IMR-90 (cell line): Measurements from ENCODE around the gene AKNA. TPM values are rescaled to one million over a fixed set of nuclear protein-coding genes. Genes with fewer than 3 reads are reported as not detected.

Experiments
- ATAC-seq: fragments of 200-7000 bp; cut with Tn5 transposase; 2 replicates; pipeline ENCODE4 v1.9.1; 2020; ENCODE audit warnings: low read depth, mild to moderate bottlenecking, moderate library complexity
- BruUV-seq: library from RNA; stranded (reverse); fragments of 400-500 nt; replicated peaks from 2 replicates; lab custom pipeline; 2021; lab: Mats Ljungman, UMichigan
- CTCF ChIA-PET: fragments of 300-600 bp; formaldehyde crosslinking; extraction: SDS; loops from one replicate; lab custom pipeline; 2021; ENCODE audit warnings: antibody characterized with exemption; lab: Yijun Ruan, JAX
- POLR2A ChIA-PET: fragments of 300-600 bp; sonication (Branson Sonifier 250); formaldehyde crosslinking; loops from one replicate; lab custom pipeline; 2022; ENCODE audit warnings: antibody characterized with exemption; ENCODE audit not compliant: unreplicated experiment; lab: Charles Lee
- DNase-seq: peaks from one replicate; pipeline ENCODE4 v3.0.0; 2013
- H2AFZ ChIP-seq: replicated peaks from 2 replicates; pipeline ENCODE3; 2013; ENCODE audit warnings: low read length, mild to moderate bottlenecking; ENCODE audit not compliant: poor library complexity
- H2AK5ac ChIP-seq: 2 replicates; pipeline ENCODE4 v1.6.1; 2013; ENCODE audit warnings: low read depth, low read length, inconsistent platforms
- H2AK9ac ChIP-seq: replicated peaks from 2 replicates; pipeline ENCODE3; 2013; ENCODE audit warnings: mild to moderate bottlenecking, low read depth, low read length, moderate library complexity; ENCODE audit not compliant: poor library complexity
- H2BK120ac ChIP-seq: 2 replicates; pipeline ENCODE4 v1.6.1; 2013; ENCODE audit warnings: low read depth, low read length, inconsistent platforms
- H2BK15ac ChIP-seq: 3 replicates; pipeline ENCODE4 v1.6.1; 2013; ENCODE audit warnings: low read depth, low read length, inconsistent platforms
- H2BK20ac ChIP-seq: 2 replicates; pipeline ENCODE4 v1.6.1; 2013; ENCODE audit warnings: low read depth, mild to moderate bottlenecking, inconsistent platforms, low read length, moderate library complexity
- H2BK5ac ChIP-seq: 2 replicates; pipeline ENCODE4 v1.6.1; 2013; ENCODE audit warnings: mild to moderate bottlenecking, low read depth, low read length, inconsistent platforms; ENCODE audit not compliant: poor library complexity, severe bottlenecking
- H3K14ac ChIP-seq: replicated peaks from 2 replicates; pipeline ENCODE4 v1.6.1; 2013; ENCODE audit warnings: low read depth, low read length, inconsistent platforms
- H3K18ac ChIP-seq: 2 replicates; pipeline ENCODE4 v1.6.1; 2013; ENCODE audit warnings: low read depth, low read length, control low read depth
- H3K23ac ChIP-seq: 2 replicates; pipeline ENCODE4 v1.6.1; 2013; ENCODE audit warnings: low read depth, low read length, inconsistent platforms
- H3K27ac ChIP-seq: 2 replicates; pipeline ENCODE4 v1.5.1; 2013; ENCODE audit warnings: mild to moderate bottlenecking, control low read depth, low read length; ENCODE audit not compliant: insufficient read depth
- H3K27me3 ChIP-seq: 2 replicates; pipeline ENCODE4 v1.6.1; 2013; ENCODE audit warnings: low read length; ENCODE audit not compliant: control insufficient read depth, insufficient read depth
- H3K36me3 ChIP-seq: 2 replicates; pipeline ENCODE4 v1.6.1; 2013; ENCODE audit warnings: low read length, mixed read lengths; ENCODE audit not compliant: control insufficient read depth, insufficient read depth
- H3K4ac ChIP-seq: 2 replicates; pipeline ENCODE4 v1.6.1; 2013; ENCODE audit warnings: low read depth, low read length, inconsistent platforms
- H3K4me1 ChIP-seq: 2 replicates; pipeline ENCODE4 v1.6.1; 2013; ENCODE audit warnings: low read length, mixed read lengths; ENCODE audit not compliant: control insufficient read depth, insufficient read depth
- H3K4me2 ChIP-seq: 2 replicates; pipeline ENCODE4 v1.6.1; 2013; ENCODE audit warnings: low read depth, mild to moderate bottlenecking, control low read depth, low read length, moderate library complexity
- H3K4me3 ChIP-seq: 2 replicates; pipeline ENCODE4 v1.5.1; 2013; ENCODE audit warnings: low read depth, mild to moderate bottlenecking, control low read depth, low read length, moderate library complexity; ENCODE audit not compliant: insufficient read depth
- H3K56ac ChIP-seq: 2 replicates; pipeline ENCODE4 v1.6.1; 2013; ENCODE audit warnings: low read length, inconsistent platforms; ENCODE audit not compliant: insufficient read depth; ENCODE audit errors: extremely low read depth
- H3K79me1 ChIP-seq, 2 experiments: 2 replicates each; pipeline ENCODE4 v1.6.1; 2013; ENCODE audit warnings: low read length in 2 of 2, inconsistent platforms in 1 of 2, low read depth in 1 of 2
- H3K9ac ChIP-seq: 2 replicates; pipeline ENCODE4 v1.6.1; 2013; ENCODE audit warnings: low read depth, low read length, control low read depth
- H3K9me1 ChIP-seq: 2 replicates; pipeline ENCODE4 v1.6.1; 2013; ENCODE audit warnings: low read length, inconsistent platforms; ENCODE audit not compliant: insufficient read depth
- H3K9me3 ChIP-seq: 2 replicates; pipeline ENCODE4 v1.6.1; 2013; ENCODE audit warnings: low read length; ENCODE audit not compliant: control insufficient read depth, insufficient read depth
- H4K20me1 ChIP-seq: 2 replicates; pipeline ENCODE4 v1.6.1; 2013; ENCODE audit warnings: low read length, inconsistent platforms; ENCODE audit not compliant: insufficient read depth
- H4K5ac ChIP-seq: 2 replicates; pipeline ENCODE4 v1.6.1; 2013; ENCODE audit warnings: mild to moderate bottlenecking, low read depth, low read length, control low read depth
- H4K8ac ChIP-seq, 2 experiments: 2 replicates each; pipeline ENCODE4 v1.6.1; 2013; ENCODE audit warnings: low read depth in 2 of 2, low read length in 2 of 2, control low read depth in 1 of 2, inconsistent platforms in 1 of 2
- H4K91ac ChIP-seq: 2 replicates; pipeline ENCODE4 v1.6.1; 2013; ENCODE audit warnings: low read depth, low read length, inconsistent platforms; ENCODE audit not compliant: insufficient read depth
- BHLHE40 ChIP-seq: fragments of 150-350 bp; IDR thresholded peaks from 2 replicates; pipeline ENCODE4 v1.6.1; 2016; ENCODE audit warnings: mild to moderate bottlenecking, low read depth, low read length
- CEBPB ChIP-seq: IDR thresholded peaks from 2 replicates; pipeline ENCODE4 v1.6.1; 2012; ENCODE audit warnings: low read depth, low read length, improper control_type of control experiment
- CHD1 ChIP-seq: IDR thresholded peaks from 2 replicates; pipeline ENCODE4 v1.6.1; 2012; ENCODE audit warnings: low read depth, low read length, improper control_type of control experiment
- FOS ChIP-seq: fragments of 150-350 bp; IDR thresholded peaks from 2 replicates; pipeline ENCODE4 v1.6.1; 2016; ENCODE audit warnings: low read depth, low read length
- MAFK ChIP-seq: IDR thresholded peaks from 2 replicates; pipeline ENCODE4 v1.6.1; 2012; ENCODE audit warnings: low read depth, low read length, improper control_type of control experiment
- MAZ ChIP-seq: IDR thresholded peaks from 2 replicates; pipeline ENCODE4 v1.6.1; 2012; ENCODE audit warnings: low read depth, mild to moderate bottlenecking, low read length, improper control_type of control experiment, moderate library complexity, borderline replicate concordance
- NFE2L2 ChIP-seq: fragments of 150-350 bp; IDR thresholded peaks from 2 replicates; pipeline ENCODE4 v1.6.1; 2016; ENCODE audit warnings: low read depth, mild to moderate bottlenecking, low read length
- POLR2A ChIP-seq: IDR thresholded peaks from 2 replicates; pipeline ENCODE4 v1.6.1; 2012; ENCODE audit warnings: mild to moderate bottlenecking, low read depth, low read length
- RAD21 ChIP-seq: IDR thresholded peaks from 2 replicates; pipeline ENCODE4 v1.6.1; 2012; ENCODE audit warnings: low read length, improper control_type of control experiment
- RFX5 ChIP-seq: IDR thresholded peaks from 2 replicates; pipeline ENCODE4 v1.8.0; 2012; ENCODE audit warnings: low read depth, mild to moderate bottlenecking, low read length, moderate library complexity
- SMC3 ChIP-seq: fragments of 150-350 bp; IDR thresholded peaks from 2 replicates; pipeline ENCODE4 v1.6.1; 2016; ENCODE audit warnings: low read depth, mild to moderate bottlenecking, antibody characterized with exemption, low read length, moderate library complexity
- WGBS, 2 experiments: methylation state at CpG; one replicate each; pipeline versions ENCODE4 v1.1.5 to v1.1.7; 2013; ENCODE audit warnings: missing lambda C conversion rate in 2 of 2; ENCODE audit not compliant: insufficient read length in 1 of 2; ENCODE audit errors: extremely low coverage in 2 of 2; 5-methylcytosine and 5-hydroxymethylcytosine counted together
- dilution Hi-C: fragments of 300-500 bp; cut with HindIII; formaldehyde crosslinking; loops from one replicate; pipeline ENCODE4 v1.14.3; 2018; ENCODE audit warnings: low sequenced_read_pairs; ENCODE audit not compliant: unreplicated experiment
- in situ Hi-C: fragments of 300-500 bp; cut with MboI; formaldehyde crosslinking; loops from 3 replicates; pipeline ENCODE4 v1.14.3; 2019; ENCODE audit warnings: low sequenced_read_pairs, inconsistent platforms, mixed read lengths
- intact Hi-C: fragments of 100-400 bp; cut with micrococcal nuclease; formaldehyde crosslinking; loops from 2 replicates; pipeline ENCODE4 v1.10.0; 2022
- polyA plus RNA-seq, 3 experiments: library from polyadenylated mRNA; depleted of rRNA; stranded (reverse); fragments of >200 nt; gene quantifications; 2 replicates each; pipeline ENCODE4 v1.2.3, GENCODE V29; 2012; ENCODE audit warnings: low replicate concordance in 1 of 3
- total RNA-seq: library from RNA; depleted of rRNA; stranded (reverse); fragments of >200 nt; gene quantifications from 2 replicates; pipeline ENCODE4 v1.2.3, GENCODE V29; 2012
- TF ChIP-seq, protein P1 (sequence below): fragments of 150-350 bp; IDR thresholded peaks from 2 replicates; pipeline ENCODE4 v1.6.1; 2016; ENCODE audit warnings: low read depth, mild to moderate bottlenecking, low read length, moderate library complexity, borderline replicate concordance
- TF ChIP-seq, protein P2 (sequence below): fragments of 150-350 bp; IDR thresholded peaks from 2 replicates; pipeline ENCODE4 v1.6.1; 2017; ENCODE audit warnings: mild to moderate bottlenecking, antibody characterized with exemption, low read length, low read depth

AKNA gene
- total and polyA plus RNA-seq, 2 of the 4 experiments (the other 2 are of a cell fraction): 2.7 to 7.3 TPM

DNA sequence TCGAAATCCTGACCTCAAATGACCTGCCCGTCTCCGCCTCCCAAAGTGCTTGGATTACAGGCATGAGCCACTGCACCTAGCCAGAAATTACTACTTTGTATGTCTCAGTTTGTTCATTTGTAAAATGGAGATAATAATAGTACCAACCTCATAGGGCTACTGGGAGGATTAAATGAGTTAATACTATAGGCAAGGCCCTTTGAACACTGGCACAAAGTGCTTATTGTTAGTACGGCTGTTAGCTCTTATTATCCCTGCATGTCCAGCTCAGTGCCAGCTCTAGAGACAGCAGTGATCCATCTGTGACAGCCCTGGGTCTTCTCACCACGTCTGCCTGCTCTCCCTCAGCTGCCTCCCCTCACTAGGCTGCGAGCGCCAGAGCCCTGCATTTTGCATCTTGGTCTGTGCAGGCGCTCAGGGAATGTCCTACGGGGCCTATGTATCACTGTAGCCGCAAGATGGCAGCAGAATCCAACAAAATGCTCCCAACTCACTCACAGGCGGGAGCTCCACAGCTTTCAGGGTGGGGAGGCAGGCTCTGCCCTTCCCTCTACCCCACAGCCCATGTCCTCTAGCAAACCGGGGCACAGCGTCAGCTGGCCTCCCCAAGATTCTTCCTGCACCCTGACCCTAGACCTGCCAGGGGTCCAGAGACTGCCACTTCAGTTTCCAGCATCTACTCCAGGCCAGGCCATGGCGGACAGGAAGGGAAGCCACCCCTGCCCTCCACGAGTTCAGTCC lies 17.7 kb upstream of the AKNA start (continued):
- TF ChIP-seq MAFK (no peak), RFX5 (no peak)

DNA sequence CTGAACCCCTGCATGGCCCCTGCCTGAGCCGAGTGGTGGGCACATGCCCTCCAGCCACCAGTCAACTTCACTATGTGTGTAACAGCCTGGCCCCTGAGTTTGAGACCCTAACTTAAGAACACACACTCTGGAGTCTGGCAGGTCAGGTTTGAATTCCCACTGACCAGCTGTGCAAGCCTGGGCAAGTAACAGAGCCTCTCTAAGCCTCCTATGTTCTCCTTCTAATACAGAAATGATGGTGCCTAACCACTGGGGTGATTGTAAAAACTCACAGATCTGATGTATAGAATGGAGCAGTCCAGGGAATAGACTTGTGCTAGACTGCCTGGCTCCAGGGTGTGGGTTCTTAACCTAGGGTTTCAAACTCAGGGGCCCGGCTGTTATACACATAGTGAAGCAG lies 16.7 kb upstream of the AKNA start:
- Histone ChIP-seq H3K56ac (no peak overlapping the region), H2BK120ac (peak overlapping the region; percentile 11; the same call in 1 of the 2 replicates), H3K27ac (no peak overlapping the region), H4K8ac (peak overlapping the region in 1 of 2 experiments; percentile 59; a peak in 2 of 4 replicates), H3K4me1 (no peaks in the 10 kb centered on the region), H4K20me1 (0 out of 2 replicates have a peak, but pooled peaks cover 2% of the 10 kb centered on the region), H3K9me1 (no peaks in the 10 kb centered on the region), H3K27me3 (0 out of 2 replicates have a peak, but pooled peaks cover 5% of the 10 kb centered on the region), H2AFZ (peak overlapping the region; percentile 50), H3K4ac (peak overlapping the region; percentile 26; the same call in 1 of the 2 replicates), H2BK5ac (no peak overlapping the region), H3K23ac (no peak overlapping the region), H2BK20ac (no peak overlapping the region), H3K4me2 (no peak overlapping the region), H3K14ac (no peak overlapping the region), H2BK15ac (no peak overlapping the region), H3K79me1 (no peaks in the 10 kb centered on the region), H3K9ac (no peak overlapping the region), H3K9me3 (no peaks in the 10 kb centered on the region), H4K91ac (peak overlapping the region; percentile 23; the same call in 1 of the 2 replicates), H2AK9ac (no peak overlapping the region), H2AK5ac (no peak overlapping the region), H3K36me3 (no peaks in the 10 kb centered on the region), H3K18ac (peak overlapping the region; percentile 37), H3K4me3 (no peak overlapping the region), H4K5ac (no peak overlapping the region; the same call in 1 of the 2 replicates)
- in situ Hi-C loops: loop anchor here (10.0 kb wide), 2 partner anchors 330 to 500 kb away; no protein-coding TSS in a partner anchor
- WGBS, 2 experiments: 80% methylated on average over 1 of the region's 2 CpGs; no CpG with 5 or more reads in 1 of the 2 experiments
- BruUV-seq: no TSS peak
- dilution Hi-C loops: no loop called here
- CTCF ChIA-PET: interaction anchor here (0.5 to 2.0 kb wide), 4 partner anchors 10 to 248 kb away, joined by 4 to 24 read pairs (median 8); no protein-coding TSS in a partner anchor
- intact Hi-C loops: loop anchor here (10.0 kb wide), 1 partner anchor 500 kb away; no protein-coding TSS in a partner anchor
- TF ChIP-seq SMC3 (no peak), CEBPB (no peak), FOS (no peak), NFE2L2 (no peak), BHLHE40 (no peak), RFX5 (no peak), RAD21 (no peak), POLR2A (no peak), CHD1 (no peak), MAZ (no peak), MAFK (no peak)
- TF ChIP-seq, protein P1, sequence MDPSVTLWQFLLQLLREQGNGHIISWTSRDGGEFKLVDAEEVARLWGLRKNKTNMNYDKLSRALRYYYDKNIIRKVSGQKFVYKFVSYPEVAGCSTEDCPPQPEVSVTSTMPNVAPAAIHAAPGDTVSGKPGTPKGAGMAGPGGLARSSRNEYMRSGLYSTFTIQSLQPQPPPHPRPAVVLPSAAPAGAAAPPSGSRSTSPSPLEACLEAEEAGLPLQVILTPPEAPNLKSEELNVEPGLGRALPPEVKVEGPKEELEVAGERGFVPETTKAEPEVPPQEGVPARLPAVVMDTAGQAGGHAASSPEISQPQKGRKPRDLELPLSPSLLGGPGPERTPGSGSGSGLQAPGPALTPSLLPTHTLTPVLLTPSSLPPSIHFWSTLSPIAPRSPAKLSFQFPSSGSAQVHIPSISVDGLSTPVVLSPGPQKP: no peak
- TF ChIP-seq, protein P2, sequence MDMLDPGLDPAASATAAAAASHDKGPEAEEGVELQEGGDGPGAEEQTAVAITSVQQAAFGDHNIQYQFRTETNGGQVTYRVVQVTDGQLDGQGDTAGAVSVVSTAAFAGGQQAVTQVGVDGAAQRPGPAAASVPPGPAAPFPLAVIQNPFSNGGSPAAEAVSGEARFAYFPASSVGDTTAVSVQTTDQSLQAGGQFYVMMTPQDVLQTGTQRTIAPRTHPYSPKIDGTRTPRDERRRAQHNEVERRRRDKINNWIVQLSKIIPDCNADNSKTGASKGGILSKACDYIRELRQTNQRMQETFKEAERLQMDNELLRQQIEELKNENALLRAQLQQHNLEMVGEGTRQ: no peak
- DNase-seq: no peak
- no peak for ATAC-seq
- POLR2A ChIA-PET: no interaction called here
